Prostate gland (tissue), 2 donors: ENCODE measurements around the gene SH2B3.

Source experiments
- POLR2AphosphoS5 ChIP-seq: sonication (generic); formaldehyde crosslinking; IDR thresholded peaks from one replicate; pipeline ENCODE4 v1.6.1; 2017; ENCODE audit warnings: antibody characterized with exemption
- TF ChIP-seq, protein P1 (sequence below), 4 experiments: fragments of 200-600 bp in 2 of 4; fragments of 450-650 bp in 2 of 4; sonication (generic) in 2 of 4; IDR thresholded peaks; 1 replicate in 3 of 4; 2 replicates in 1 of 4; pipeline ENCODE4 v1.5.1; 2016 to 2019; ENCODE audit warnings: antibody characterized with exemption in 4 of 4, mild to moderate bottlenecking in 2 of 4, moderate library complexity in 2 of 4

DNA sequence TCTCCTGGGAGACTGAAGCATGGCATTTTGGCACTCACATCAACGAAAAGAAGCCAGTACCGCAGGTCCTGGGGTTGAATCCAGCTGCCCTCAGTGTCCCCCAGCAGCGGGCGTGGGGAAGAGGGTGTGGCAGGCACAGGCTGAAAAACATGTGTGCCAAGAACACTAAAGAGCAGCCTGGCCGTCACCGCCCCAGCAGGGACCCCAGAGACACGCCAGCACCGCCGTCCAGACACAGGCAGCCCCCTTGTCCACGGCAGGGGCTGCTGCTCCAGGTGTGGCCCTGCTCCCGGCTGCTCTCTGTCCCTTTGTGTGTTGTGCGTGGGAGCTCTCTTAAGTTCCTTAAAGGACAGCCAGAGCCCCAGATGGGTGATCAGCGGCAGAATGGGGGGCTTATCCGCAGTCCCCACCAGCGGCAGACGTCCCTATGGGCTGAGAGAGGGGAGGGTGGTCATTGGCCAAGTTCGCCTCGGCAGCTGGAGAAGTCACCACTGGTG is 37.4 kb upstream of the SH2B3 start:
- TF ChIP-seq, protein P1, sequence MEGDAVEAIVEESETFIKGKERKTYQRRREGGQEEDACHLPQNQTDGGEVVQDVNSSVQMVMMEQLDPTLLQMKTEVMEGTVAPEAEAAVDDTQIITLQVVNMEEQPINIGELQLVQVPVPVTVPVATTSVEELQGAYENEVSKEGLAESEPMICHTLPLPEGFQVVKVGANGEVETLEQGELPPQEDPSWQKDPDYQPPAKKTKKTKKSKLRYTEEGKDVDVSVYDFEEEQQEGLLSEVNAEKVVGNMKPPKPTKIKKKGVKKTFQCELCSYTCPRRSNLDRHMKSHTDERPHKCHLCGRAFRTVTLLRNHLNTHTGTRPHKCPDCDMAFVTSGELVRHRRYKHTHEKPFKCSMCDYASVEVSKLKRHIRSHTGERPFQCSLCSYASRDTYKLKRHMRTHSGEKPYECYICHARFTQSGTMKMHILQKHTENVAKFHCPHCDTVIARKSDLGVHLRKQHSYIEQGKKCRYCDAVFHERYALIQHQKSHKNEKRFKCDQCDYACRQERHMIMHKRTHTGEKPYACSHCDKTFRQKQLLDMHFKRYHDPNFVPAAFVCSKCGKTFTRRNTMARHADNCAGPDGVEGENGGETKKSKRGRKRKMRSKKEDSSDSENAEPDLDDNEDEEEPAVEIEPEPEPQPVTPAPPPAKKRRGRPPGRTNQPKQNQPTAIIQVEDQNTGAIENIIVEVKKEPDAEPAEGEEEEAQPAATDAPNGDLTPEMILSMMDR (IDR thresholded peaks at IDR 0.05): no peak
- TF ChIP-seq POLR2AphosphoS5: no peak
